HG02973 (cell line): ENCODE measurements around the gene AUTS2.

Experiments
- ATAC-seq: cut with Tn5 transposase; IDR thresholded peaks from one replicate; pipeline ENCODE4 v1.9.1; 2021; ENCODE audit warnings: moderate library complexity; ENCODE audit not compliant: unreplicated experiment

Gene AUTS2

DNA sequence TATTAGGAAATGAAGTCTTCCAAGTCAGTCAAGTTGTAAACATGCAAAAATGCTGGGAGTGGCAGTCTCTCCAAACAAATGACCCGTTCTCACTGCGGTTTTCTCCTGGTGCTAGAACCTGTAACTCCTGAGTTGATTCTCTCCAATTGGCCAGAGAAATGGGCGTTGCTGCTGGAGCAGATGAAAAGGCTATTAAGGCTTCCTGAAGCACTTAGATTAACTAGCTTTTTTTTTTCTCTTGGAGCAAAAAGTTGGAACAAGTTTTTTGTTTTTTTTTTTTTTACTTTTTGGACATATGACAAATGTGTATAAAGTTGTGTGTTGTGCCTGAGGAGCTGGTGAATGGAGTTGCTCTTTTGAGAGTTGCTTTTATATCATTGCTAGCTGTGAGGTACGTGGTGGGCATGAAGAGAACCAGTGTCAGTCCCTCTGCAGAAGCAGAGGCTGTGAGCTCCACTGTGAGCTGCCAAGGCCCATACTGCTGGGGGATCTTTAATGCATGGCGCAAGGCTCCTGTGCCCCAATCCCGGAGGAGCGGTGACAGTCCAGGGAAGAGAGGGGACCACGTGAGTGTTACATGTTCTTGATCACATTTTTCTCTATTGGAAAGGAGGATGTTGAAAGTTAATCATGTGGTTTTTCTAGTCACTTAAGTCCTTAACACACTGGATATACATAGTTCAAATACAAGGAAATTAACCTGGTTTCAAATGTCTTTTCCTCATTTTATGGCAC lies 1140.0 kb downstream of the AUTS2 start:
- ATAC-seq: no peak

- ATAC-seq: no peak
These were observed 1141.5 kb downstream of the AUTS2 start for GRCh38 chr7:70739646-70740210.

- no peak for ATAC-seq
These were observed 1143.4 kb downstream of the AUTS2 start for GRCh38 chr7:70741666-70742065.

DNA sequence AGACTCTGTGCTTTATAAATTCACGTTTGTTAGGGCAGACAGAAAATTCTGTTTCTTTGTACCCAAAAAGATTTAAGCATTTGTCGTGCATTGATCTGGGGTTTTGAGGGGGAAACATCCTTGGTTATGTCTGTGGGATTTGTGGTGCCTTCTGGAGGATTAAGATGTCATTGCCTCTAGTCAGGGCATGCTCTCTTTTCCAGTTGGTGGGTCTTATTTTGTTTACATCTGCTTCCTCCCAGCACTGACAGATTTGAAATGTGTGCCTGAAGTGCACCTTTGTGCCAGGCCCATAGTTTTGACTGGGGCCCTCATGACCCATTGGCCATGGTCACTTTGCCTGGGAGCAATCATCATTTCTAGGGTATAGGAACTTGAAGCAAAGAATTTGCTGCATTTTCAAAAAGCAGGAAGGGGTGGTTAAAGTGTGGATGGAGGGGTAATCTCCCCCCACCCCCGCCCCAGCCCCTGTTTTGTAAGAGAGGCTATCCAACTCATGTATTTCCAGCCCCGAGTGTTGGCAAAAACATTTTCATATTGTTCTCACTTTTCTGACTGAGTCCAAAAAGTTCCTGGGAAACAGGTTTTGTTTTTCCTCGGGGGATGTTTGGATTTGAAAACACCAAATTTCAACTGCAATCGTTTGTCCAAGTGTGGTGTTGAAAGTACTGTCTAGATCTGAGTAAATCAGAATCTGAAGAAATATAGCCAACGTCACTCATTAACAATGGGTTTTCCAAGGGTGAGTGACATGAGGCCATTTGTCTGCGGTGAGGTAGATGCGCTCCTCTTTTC lies 1145.5 kb downstream of the AUTS2 start:
- ATAC-seq: no peak

DNA sequence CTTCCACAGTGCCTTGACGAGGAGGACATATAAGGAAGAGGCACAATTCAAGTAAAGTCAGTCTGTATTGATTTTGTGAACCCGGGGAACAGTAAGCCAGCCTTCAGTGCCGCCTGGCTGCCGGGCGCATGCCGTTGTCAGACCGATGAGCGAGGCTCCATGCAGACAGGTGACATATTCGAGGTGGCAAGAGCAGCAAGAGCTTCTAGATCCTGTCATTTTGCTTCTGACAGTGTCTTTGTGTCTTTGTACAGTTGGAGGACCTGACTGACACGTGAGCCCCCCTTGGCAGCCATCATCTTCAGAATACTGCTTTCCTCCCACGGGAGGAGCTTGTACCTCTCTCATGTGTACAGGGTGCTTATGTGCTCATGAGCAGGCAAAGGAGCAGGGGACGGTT lies 1146.2 kb downstream of the AUTS2 start:
- no peak for ATAC-seq

DNA sequence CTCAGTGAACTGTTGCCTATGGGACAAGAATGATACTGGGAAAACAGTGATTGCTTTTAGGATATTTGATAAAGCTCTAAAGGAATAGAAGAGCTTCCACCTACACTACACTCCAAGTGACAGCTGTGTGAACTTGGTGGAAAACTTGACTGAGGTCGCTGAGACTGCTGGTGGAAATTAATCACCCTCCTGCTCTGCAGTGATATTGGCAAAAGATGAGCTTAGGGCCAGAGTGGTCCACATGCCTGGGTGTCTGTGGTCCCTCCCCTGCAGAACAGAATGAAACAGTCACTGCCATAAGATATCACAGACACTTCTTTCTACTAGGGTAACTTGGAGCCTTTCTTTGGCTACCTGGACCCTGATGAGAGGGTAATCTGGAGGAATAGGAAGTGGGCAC lies 1151.6 kb downstream of the AUTS2 start:
- ATAC-seq: no peak

DNA sequence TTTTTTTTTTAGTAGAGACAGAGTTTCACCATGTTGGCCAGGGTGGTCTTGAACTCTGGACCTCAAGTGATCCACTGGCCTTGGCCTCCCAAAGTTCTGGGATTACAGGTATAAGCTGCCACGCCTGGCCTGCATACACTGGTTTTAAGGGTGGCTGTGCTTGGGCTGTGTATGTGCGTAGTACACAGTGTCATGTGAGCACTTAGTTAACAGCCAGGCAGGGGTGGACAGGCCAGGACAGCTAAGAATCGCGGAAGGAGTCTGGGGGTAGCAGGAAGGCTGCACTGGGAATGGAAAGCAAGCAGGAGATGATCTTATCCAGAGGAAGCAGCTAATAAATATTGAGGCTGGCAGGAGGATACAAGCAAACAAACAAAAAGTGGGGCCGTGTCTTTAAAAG lies 1153.6 kb downstream of the AUTS2 start:
- ATAC-seq: no peak

- no peak for ATAC-seq
These were observed 1154.5 kb downstream of the AUTS2 start for GRCh38 chr7:70752794-70753241.

GRCh38 chr7:70756789-70757188 lies 1158.5 kb downstream of the AUTS2 start:
- no peak for ATAC-seq

DNA sequence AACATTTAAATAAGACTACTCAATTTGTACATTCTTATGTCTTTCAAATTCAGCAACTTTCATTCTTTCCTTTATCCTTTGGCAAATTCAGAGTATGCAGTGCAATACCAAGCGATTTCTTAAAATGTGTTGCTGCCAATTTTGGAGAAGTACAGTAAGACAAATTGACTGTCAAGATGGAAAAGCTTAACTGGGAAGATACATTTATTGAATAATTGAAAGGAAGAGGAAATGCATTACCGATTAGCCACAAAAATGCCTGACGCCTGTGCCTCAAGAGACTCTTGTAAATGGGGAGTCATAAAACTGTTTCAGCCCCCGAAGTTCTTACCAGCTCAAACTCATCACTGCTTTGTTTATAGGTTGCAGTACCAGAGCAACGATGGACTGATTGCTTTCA lies 1160.4 kb downstream of the AUTS2 start:
- ATAC-seq: no peak

DNA sequence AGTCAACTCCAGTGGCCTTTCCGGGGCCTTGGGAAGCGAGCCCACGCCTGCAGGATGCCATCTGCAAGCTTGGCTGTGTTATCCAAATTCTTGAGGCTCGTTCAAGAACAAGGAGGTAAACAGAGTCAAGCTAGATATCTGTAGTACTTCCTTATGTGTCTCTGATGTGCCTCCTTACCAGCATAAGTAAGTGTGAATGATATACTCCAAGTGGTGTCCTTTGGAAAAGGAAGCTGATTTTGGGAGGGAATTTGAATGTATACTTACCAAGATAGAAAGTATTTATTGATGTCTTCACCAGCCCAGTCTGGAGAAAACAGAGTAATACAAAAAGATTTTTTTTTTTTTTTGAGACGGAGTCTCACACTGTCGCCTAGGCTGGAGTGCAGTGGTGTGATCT lies 1161.4 kb downstream of the AUTS2 start:
- no peak for ATAC-seq

DNA sequence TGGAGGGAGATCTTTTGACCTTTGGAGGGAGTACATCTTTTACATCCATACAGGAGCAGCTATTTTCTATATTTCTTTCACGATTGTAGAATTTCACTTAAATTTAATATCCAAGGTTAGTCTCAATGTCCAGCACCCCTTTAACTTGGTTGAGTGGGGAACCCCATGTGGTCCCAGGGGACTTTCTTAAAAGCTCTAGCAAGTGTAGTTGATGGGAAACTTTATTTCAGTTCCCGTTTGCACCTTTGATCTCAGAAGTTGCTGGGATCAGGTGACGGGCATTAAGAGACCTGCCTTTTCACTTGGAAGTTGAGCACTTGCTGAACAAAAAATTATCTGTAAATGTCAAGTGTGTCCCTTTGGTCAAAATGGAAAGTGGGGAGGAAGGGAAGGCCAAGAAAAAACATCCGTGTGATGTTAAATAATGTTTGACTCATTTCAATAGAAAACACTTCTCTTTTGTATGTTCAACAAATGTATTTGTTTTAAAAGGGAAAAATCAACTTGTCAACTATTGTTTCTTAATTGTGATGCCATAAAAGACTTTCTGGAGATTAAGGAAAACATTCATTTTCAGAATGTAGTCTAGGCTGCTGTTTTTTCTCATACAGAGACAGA lies 1163.5 kb downstream of the AUTS2 start:
- no peak for ATAC-seq

DNA sequence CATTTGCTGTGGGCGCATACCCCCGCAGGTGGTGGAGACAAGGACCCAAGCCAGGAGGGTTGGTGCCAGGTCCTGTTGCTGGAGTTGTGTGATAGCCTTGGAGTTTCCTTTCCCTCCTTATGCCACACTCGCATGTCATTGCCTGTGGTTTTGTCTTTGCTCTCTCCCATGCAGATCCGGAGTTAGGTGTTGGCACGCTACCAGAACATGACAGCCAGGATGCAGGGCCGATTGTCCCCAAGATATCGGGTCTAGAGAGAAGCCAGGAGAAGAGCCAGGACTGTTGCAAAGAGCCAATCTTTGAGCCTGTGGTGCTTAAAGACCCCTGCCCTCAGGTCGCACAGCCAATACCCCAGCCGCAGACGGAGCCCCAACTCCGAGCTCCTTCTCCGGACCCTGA lies 1164.4 kb downstream of the AUTS2 start:
- ATAC-seq: no peak

DNA sequence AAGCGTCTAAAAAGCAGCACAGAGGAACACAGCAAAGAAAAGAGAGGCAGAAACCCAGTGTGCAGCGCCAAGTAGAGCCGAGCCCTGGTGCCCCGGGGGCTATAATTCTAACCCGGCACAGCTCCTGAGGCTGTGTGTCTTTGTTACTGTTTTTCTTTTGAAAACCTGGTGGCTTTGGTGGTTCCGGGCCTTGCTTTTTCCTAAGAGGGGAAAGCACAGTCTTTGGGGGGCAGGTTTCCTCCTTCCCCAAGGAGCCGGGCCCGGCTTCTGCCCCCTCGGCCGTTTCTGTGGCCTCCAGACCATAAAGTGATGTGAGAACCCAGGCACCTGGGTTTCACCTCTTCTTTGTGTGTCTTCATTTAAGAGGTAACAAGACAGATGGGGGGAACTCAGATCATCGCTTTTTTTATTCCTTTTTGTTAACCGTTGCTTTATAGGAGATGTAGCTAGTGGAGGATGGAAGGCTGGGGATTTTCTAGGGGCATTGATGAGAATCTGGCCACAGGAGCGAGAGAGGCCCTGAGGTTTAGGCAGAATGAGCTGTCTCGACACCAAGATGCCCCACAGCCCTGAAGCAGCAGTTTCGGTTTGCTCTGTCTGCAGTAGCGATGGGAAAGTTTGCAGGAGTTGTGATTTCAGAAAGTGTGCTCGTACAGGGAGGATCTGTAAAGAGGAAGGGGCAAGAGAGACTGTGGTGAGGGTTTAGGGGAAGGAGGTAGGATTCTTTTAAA lies 1165.9 kb downstream of the AUTS2 start:
- peak; percentile 79 for ATAC-seq

- no peak for ATAC-seq
These were observed 1166.5 kb downstream of the AUTS2 start for GRCh38 chr7:70764701-70765208.

DNA sequence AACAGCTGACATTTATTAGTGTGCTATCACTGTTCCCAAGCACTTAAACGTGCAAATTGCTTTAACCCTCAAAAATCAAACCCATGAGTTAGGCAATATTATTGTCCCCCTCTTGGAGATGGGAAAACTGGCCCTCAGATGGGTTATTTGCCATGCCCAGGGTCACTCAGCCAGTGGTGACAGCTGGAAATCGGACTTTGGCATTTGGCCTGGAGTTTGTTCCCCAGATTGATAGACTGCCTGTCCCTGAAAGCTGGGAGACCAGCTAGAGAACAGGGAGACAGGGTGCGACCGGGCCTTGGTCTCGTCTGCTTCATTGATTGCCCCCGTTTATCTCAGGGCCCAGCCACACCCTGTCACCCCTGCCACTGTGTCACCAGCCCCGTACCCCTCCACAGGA lies 1167.4 kb downstream of the AUTS2 start:
- ATAC-seq: no peak

- ATAC-seq: no peak
These were observed 1167.8 kb downstream of the AUTS2 start for GRCh38 chr7:70766109-70766508.

DNA sequence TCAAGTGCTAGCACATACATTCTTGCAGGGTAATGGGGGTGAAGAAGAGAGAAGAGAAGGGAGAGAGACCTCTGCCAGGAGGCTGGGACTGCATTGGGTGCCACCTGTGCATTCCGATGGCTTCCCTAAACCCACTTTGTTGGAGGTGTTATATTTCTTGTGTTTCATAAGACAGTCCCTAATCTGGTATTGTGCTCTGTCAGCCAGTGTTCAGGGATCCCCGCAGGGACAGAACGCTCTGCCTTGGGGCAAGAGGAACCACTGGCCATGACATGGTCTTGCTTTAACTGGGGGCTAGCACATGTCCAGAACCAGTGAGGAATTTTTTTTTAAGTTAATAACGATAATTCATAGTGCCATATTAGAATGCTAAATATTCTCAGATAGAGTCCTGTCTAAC lies 1168.4 kb downstream of the AUTS2 start:
- ATAC-seq: no peak

GRCh38 chr7:70770154-70770553 lies 1171.9 kb downstream of the AUTS2 start:
- ATAC-seq: no peak

GRCh38 chr7:70771451-70771850 lies 1173.2 kb downstream of the AUTS2 start:
- no peak for ATAC-seq

GRCh38 chr7:70772891-70773290 lies 1174.6 kb downstream of the AUTS2 start:
- no peak for ATAC-seq
